Endothelial cell (in vitro differentiated cells): Measurements from ENCODE around the gene WDR48. TPM values are rescaled to one million over a fixed set of nuclear protein-coding genes. Genes with fewer than 3 reads are reported as not detected.

Experiments used
- DNase-seq: peaks from one replicate; pipeline ENCODE4 v3.0.0; 2021; ENCODE audit warnings: low spot score
- H3K27ac Mint-ChIP-seq: one replicate; pipeline ENCODE4 v1.8.0; 2021; ENCODE audit warnings: mixed read lengths, inconsistent platforms; ENCODE audit not compliant: unreplicated experiment
- H3K27me3 Mint-ChIP-seq: one replicate; pipeline ENCODE4 v1.8.0; 2021; ENCODE audit warnings: mild to moderate bottlenecking, moderate library complexity, mixed read lengths, inconsistent platforms; ENCODE audit not compliant: unreplicated experiment
- H3K36me3 Mint-ChIP-seq: one replicate; pipeline ENCODE4 v1.8.0; 2021; ENCODE audit warnings: mild to moderate bottlenecking, low read depth, mixed read lengths, inconsistent platforms; ENCODE audit not compliant: unreplicated experiment
- H3K4me1 Mint-ChIP-seq: one replicate; pipeline ENCODE4 v1.8.0; 2021; ENCODE audit warnings: mild to moderate bottlenecking, mixed read lengths, inconsistent platforms; ENCODE audit not compliant: unreplicated experiment
- H3K4me3 Mint-ChIP-seq: one replicate; pipeline ENCODE4 v1.8.0; 2021; ENCODE audit warnings: mild to moderate bottlenecking, mixed read lengths, inconsistent platforms; ENCODE audit not compliant: unreplicated experiment
- H3K9me3 Mint-ChIP-seq: one replicate; pipeline ENCODE4 v1.8.0; 2021; ENCODE audit warnings: mixed read lengths, inconsistent platforms; ENCODE audit not compliant: unreplicated experiment
- CTCF ChIP-seq: fragments of 200-600 bp; sonication (generic); IDR thresholded peaks from one replicate; pipeline ENCODE4 v1.5.0; 2021; ENCODE audit warnings: antibody characterized with exemption; ENCODE audit not compliant: unreplicated experiment
- total RNA-seq: library from RNA; stranded (reverse); fragmentation: NEBNext Ultra II Directional; extraction: Animal tissue kit (Norgen Biotek cat#: 25700); gene quantifications from one replicate; pipeline ENCODE4 v1.2.1, GENCODE V29; 2021; ENCODE audit not compliant: unreplicated experiment

The WDR48 gene
- total RNA-seq, 1 donor from 2014 or later, result 33.4 TPM

GRCh38 chr3:39090922-39091321 lies 39.1 kb downstream of the WDR48 start:
- no peak for DNase-seq
- no peak for TF ChIP-seq CTCF
- Mint-ChIP-seq H3K36me3 (peaks cover 40% of the 10 kb centered on the region), H3K9me3 (no peaks in the 10 kb centered on the region), H3K27me3 (no peaks in the 10 kb centered on the region), H3K27ac (no peak overlapping the region), H3K4me1 (peaks cover 23% of the 10 kb centered on the region), H3K4me3 (no peak overlapping the region)

GRCh38 chr3:39094851-39095677 lies 43.2 kb downstream of the WDR48 start:
- Mint-ChIP-seq H3K27ac (peak overlapping the region; percentile 49), H3K4me1 (peaks cover 47% of the 10 kb centered on the region), H3K4me3 (peak overlapping the region; percentile 49), H3K27me3 (peaks cover 8% of the 10 kb centered on the region), H3K36me3 (peaks cover 32% of the 10 kb centered on the region), H3K9me3 (no peaks in the 10 kb centered on the region)
- no peak for DNase-seq
- TF ChIP-seq CTCF, result no peak

- no peak overlapping the region for H3K4me3 Mint-ChIP-seq
- no peak for DNase-seq
- peaks cover 50% of the 10 kb centered on the region for H3K4me1 Mint-ChIP-seq
- no peaks in the 10 kb centered on the region for H3K9me3 Mint-ChIP-seq
- peaks cover 8% of the 10 kb centered on the region for H3K27me3 Mint-ChIP-seq
- no peak for TF ChIP-seq CTCF
- peak overlapping the region; percentile 49 for H3K27ac Mint-ChIP-seq
- H3K36me3 Mint-ChIP-seq, result peaks cover 35% of the 10 kb centered on the region
These were observed 44.0 kb downstream of the WDR48 start for GRCh38 chr3:39095778-39096177.

- Mint-ChIP-seq H3K9me3 (no peaks in the 10 kb centered on the region), H3K36me3 (peaks cover 40% of the 10 kb centered on the region), H3K4me3 (no peak overlapping the region), H3K4me1 (peaks cover 50% of the 10 kb centered on the region), H3K27me3 (peaks cover 8% of the 10 kb centered on the region), H3K27ac (peak overlapping the region; percentile 80)
- TF ChIP-seq CTCF, result no peak
- no peak for DNase-seq
These were observed 45.0 kb downstream of the WDR48 start for GRCh38 chr3:39096775-39097174.

- H3K4me1 Mint-ChIP-seq, result peaks cover 60% of the 10 kb centered on the region
- H3K27ac Mint-ChIP-seq, result peak overlapping the region; percentile 59
- H3K27me3 Mint-ChIP-seq, result peaks cover 8% of the 10 kb centered on the region
- H3K4me3 Mint-ChIP-seq, result no peak overlapping the region
- no peak for TF ChIP-seq CTCF
- no peak for DNase-seq
- peaks cover 44% of the 10 kb centered on the region for H3K36me3 Mint-ChIP-seq
- H3K9me3 Mint-ChIP-seq, result no peaks in the 10 kb centered on the region
These were observed 46.1 kb downstream of the WDR48 start for GRCh38 chr3:39097716-39098472.
